ENCODE measurements around the gene ZNF117.
"Not testable (repeated sequence)": the region's sequence is repeated elsewhere in the genome, so short reads cannot be mapped to it uniquely, and the experiment has no call there.

The ZNF117 gene

DNA sequence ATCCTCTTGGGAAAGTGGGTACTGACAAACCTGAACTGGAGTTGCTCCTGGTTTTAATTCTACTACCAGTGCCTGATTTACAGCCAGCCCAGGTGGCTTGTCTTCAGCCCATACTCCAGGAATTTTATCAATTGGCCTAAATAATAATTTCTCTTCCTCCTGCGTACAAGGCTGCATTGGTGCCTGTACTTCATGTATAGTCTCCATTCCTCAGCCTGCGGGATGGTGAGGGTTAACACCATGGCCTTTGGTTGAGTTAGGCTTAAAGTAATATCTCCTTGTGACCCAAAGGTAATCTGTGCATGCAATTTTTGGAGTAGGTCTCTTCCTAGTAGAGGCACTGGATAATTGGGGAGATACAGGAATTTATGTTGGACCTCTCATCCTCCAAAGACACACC is 5.5 kb upstream of the ZNF117 start:
- DNase-seq, result no peak

DNA sequence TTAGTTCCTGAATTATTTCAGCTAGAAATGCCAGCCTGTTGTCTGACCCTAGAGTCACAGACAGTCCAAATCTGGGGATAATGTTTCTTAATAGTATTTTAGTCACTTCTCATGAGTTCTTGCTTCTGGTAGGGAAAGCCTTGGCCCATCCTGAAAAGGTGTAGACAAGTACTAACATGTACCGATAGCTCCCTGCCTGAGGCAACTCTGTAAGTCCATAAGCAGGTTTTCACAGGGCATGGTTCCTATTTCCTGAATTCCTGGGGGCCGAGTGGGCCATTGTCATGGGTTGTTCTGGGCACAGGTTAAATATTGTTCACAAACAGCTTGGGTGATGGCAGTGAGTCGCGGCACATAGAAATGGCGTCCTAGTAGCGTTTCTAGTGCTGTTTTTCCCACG is 3.1 kb upstream of the ZNF117 start:
- no peak for DNase-seq

DNA sequence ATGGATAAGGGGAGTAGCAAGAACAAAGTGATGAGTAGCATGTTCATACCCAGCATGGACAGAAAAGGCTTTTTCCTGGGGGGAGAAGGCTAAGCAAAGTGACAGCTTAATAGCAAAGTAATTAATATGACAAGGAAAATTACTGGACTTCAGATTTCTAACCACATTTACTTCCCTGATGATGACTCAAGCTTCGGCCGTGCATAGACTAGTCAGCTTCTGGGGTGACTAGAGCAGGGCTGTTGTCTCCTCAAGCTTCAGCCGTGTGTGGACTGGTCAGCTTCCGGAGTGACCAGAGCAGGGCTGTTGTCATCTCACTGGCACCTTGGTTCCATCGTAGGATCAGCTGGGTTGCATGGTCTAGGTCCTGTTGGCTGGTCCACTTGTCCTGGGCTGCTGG is 2.1 kb upstream of the ZNF117 start:
- no peak for DNase-seq

DNA sequence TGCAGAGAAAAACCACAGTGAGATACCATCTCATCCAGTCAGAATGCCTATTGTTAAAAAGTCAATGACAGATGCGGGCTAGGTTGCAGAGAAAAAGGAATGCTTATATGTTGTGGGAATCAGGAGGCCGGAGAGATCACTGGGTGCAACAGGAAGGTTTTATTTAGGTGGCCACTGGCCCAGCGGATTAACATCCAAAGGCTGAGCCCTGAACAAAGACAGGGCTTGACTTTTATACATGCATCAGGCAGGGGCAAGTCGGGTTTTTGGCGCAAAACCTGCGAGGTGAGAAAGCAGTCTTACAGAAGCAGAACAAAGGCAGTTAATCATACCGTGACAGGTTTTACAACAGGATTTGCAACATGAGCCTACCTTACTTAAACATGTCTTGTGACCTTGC is 620 bp downstream of the ZNF117 start:
- no peak for DNase-seq

DNA sequence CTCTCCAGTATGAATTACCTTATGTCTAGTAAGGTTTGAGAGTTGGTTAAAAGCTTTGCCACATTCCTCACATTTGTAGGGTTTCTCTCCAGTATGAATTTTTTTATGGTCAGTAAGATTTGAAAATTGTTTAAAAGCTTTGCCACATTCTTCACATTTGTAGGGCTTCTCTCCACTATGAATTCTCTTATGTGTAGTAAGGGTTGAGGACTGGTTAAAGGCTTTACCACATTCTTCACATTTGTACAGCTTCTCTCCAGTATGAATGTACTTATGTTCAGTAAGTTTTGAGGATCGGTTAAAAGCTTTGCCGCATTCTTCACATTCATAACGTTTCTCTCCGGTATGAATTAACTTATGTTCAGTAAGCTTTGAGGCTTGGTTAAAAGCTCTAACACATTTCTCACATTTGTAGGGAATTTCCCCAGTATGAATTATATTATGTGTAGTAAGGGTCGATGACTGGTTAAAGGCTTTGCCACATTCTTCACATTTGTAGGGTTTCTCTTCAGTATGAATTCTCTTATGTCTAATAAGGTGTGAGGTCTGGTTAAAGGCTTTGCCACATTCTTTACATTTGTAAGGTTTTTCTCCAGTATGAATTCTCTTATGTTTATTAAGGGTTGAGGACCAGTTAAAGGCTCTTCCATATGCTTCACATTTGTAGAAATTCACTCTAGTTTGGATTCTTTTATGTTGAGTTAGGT is 12.2 kb downstream of the ZNF117 start:
- DNase-seq, result no peak

DNA sequence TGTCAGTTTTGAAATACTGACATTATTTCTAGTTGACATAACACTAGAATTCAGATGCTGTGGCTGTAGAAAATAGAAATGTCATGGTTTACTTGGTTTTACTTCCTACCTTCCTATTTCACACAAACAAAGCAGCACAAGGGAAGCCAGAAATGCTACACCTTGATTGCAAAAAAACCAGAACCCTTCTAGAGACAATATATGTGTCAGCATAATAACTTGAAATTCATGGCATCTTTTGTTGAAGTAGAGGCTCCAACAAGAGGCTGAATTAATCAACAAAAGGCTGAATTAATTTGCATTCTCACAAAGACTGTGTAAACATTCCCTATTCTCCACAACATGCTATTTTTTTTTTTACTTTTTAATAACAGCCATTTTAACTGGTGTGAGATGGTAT is 25.2 kb downstream of the ZNF117 start:
- DNase-seq, result no peak

DNA sequence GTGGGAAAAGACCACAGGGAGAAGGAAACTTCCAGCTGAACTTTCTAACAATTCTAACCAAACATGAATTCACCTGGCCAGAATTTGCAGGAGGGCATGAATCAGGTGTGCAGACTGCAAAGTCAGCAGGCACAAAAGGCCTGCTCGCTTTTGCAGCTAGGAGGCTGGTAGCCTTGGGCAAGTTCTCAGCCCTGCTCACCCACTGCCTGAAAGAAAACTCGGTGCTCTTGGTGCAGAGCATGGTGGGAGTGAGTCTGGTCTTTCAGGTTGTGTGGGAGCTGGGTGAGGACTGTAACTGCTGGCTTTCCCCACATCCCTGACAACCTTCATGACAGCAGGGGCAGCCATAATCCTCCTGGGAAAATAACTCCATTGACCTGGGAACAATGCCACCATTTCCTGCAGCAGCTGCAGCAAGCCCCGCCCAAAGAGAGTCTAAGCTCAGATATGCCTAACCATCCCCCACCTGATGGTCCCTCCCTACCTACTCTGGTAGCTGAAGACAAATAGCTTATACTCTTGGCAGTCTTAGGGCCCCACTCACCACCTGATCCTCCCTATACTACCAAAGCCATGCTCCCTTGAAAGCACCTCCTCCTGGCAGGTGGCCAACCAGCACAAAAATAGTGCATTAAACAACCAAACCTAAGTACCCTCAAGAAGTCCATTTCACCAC is 31.6 kb downstream of the ZNF117 start:
- no peak for DNase-seq

DNA sequence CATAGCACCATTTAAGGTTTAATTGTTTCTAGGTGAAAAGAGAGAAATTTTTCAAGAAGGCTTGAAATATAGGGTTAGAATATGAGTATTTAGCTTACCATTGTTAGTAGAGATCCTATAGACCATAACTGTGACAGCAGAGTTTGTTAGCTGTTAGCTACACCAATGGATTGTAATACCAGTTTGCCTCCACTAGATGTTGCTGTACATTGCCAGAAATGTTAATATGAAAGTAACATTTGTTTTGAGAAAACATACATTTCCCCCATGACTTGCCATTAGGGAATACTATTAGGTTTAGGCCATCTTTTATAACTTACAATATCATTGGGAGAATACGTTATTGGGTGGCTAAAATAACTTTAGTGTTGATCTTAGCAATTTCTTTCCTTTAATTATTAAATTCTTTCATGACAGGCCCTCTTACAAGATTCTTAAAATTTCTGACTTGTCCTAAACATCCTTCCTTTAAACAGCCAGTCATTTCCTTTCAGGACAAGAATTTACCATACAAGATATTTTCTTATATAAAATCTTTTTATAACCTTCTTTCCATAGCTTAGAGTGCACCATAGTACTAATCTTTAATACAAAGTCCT is 39.5 kb downstream of the ZNF117 start:
- peak; percentile 41 for DNase-seq

DNA sequence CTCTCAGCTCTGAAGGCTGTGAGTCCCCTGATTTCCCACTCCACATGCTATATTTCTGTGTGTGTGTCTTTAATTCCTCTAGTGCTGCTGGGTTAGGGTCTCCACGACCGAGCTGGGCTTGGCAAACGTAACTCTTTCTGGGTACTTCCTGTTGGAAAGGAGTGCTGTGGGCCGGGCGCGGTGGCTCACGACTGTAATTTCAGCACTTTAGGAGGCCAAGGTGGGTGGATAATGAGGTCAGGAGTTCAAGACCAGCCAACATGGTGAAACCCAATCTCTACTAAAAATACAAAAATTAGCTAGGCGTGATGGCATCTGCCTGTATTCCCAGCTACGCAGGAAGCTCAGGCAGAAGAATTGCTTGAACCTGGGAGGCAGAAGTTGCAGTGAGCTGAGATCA is 40.2 kb downstream of the ZNF117 start:
- not testable (repeated sequence) for DNase-seq

DNA sequence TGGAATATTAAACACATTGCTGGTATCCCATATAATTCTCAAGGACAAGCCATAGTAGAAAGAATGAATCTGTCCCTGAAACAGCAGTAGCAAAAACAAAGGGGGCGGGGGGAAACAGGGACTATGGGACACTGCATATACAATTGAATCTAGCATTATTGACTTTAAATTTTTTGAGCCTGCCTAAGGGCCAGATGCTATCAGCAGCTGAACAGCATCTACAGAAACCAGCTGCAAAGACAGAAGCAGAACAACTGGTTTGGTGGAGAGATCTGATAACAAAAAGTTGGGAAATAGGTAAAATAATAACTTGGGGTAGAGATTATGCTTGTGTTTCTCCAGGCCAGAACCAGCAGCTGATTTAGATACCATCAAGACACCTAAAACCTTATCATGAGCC is 42.1 kb downstream of the ZNF117 start:
- DNase-seq, result not testable (repeated sequence)

DNA sequence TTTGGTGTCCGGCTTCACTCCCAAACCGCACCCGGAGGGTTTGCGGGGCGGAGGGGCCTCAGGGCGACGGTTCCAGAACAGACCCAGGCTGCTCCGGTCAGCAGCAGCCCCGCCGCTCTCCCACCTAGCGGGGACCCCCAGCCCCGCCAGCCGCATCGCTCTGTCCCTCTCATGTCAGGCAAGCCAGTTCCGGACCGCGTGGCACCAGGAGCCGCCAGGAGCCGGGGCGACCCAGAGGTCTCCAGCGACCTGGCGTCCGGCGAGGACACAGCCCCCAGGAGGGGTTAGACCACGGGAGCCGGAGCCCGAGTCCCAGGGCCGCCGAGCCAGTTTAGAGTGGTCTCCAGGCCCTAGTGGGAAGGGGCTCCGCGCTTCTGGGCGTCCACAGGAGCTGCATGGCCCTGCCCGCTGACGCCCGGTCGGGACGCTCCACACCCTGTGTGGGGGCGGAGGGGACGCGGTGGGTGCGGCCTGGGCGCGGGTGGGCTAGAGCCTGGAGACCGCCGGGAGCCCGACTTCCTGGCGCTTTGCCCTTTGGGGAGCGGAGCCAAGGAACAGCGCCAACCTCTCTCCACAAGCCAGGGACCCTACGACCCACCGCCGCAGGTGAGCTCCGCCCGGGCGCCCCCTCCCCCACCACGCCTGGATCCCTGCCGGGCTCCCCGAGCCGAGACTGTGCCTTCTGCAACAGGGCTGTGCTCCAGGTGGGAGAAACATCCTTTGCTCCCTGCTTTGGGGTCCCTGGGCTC is 43.4 kb downstream of the ZNF117 start:
- DNase-seq, result no peak

DNA sequence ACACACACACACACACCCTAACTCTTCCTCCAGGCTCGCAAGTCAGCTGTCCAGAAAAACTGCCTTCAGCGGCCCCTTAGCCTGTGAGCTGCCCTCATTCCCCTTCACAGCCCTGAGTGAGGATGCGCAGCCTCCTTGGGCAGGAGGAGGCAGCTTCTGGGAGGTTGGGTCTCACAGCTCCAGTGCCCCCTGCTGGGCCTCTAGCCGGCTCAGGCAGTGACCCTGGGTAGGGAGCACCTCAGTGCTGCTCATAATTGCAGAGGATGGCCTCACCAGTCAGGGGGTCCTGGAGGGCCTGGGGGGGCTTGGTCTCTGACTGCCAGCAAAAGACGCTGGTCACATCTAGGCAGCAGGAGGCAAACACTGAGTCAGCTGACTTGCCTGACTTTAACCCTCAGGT is 44.1 kb downstream of the ZNF117 start:
- no peak for DNase-seq

DNA sequence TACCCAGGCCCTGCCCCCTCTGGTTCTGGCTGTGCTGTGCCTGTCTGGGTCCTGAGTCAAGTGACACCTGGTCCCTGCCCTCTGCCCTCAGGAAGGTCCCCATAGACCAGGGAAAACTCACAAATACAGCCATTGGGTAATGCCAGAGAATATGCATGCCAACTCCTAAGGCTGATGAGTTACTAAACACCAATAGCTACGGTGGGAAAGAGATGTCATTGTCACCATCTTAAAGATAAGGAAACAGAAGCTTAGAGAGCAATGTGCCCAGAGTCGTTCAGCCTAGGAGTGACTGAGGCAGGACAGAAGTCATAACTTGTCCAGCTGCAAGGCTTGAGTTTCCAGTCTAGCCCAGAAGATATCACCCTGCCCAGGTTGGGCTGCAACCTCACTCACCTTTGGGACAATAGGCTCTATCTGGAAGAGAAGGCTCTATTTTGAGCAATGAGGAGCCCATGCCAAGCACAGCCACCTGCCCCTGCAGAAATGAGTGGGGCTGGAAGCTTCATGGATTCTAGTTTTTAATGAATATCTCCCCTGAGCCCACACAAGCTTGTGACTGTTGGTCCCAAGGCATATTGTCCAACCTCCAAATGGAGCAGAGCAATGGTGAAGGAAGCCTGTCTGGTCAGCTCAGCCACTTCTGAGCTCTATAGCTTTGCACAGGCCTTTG is 45.2 kb downstream of the ZNF117 start:
- no peak for DNase-seq

DNA sequence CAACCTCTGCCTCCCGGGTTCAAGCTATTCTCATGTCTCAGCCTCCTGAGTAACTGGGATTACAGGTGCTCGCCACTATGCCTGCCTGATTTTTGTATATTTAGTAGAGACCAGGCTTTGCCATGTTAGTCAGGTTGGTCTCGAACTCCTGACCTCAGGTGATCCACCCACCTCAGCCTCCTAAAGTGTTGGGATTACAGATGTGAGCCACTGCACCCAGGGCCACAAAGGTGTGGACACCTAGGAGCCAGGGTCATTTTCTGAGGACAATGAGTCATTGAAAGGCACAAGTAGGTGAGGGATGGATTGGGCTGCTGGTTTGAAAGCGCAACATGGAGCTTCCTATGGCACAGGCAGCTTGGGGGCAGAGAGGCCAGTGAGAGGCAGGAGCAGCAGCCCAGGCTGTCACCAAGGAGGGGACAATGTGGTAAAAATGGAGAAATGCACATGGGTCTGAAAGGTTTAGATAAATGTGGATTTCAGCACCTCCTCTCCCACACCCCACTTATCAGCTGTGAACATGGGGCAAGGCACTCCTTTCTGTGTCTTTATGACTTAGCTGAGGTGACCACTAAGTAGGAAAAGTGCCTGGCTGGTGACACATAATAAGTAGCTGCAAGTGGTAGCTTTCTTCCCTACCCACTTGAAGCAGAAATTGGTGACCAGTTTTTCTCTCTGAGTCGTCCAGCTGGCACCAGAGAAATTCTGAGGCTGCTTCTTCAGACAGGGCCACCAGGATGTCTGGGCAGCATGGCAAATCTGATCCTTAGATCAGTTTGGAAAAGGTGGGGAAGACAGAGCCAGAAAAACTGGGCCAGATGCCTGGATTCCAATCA is 46.0 kb downstream of the ZNF117 start:
- not testable (repeated sequence) for DNase-seq

DNA sequence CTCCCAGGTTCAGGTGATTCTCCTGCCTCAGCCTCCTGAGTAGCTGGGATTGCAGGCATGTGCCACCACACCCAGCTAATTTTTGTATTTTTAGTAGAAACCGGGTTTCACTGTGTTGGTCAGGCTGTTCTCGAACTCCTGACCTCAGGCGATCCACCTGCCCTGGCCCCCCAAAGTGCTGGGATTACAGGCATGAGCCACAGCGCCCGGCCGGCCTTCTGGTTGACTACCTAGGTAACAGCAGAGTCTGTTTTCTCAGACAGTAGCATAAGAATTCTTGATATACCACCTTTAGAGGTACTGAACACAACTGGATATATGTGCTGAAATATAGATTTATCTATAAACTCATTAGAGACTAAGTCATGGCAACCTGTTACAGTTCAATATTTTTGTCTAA is 50.8 kb downstream of the ZNF117 start:
- not testable (repeated sequence) for DNase-seq

DNA sequence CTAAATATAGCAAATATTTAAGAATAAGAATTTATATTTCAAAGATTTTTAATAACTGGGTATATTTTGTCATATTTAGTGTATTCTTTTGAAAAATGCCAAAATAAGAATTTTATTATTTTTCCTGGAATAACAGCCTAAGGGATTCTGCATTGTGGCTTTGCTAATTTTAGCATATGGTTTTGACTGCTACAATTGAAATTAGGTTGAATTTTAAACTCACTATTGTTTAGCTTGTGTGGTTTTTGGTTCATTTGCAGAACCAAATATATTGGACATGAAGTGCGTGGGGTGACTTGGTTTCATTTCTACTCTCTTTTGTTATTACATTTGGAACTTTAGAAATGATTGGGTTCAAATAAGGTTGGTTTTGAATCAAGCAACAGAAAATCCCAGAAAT is 52.3 kb downstream of the ZNF117 start:
- DNase-seq, result no peak

DNA sequence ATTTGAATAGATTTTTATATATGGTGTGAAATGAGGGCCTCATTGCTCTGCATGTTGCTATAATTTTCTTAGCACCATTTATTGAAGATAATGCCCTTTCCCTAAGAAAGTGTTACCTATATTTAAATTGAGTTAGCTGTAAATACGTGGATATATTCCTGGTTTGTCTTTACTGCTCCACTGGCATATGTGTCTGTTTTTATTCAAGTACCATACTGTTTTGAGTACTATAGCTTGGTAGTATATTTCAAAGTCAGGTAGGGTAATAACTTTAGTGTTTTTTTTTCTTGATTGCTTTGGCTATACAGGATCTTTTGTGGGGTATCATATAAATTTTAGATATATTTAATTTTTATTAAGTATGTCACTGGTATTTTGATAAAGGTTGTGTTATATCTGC is 56.4 kb downstream of the ZNF117 start:
- no peak for DNase-seq

DNA sequence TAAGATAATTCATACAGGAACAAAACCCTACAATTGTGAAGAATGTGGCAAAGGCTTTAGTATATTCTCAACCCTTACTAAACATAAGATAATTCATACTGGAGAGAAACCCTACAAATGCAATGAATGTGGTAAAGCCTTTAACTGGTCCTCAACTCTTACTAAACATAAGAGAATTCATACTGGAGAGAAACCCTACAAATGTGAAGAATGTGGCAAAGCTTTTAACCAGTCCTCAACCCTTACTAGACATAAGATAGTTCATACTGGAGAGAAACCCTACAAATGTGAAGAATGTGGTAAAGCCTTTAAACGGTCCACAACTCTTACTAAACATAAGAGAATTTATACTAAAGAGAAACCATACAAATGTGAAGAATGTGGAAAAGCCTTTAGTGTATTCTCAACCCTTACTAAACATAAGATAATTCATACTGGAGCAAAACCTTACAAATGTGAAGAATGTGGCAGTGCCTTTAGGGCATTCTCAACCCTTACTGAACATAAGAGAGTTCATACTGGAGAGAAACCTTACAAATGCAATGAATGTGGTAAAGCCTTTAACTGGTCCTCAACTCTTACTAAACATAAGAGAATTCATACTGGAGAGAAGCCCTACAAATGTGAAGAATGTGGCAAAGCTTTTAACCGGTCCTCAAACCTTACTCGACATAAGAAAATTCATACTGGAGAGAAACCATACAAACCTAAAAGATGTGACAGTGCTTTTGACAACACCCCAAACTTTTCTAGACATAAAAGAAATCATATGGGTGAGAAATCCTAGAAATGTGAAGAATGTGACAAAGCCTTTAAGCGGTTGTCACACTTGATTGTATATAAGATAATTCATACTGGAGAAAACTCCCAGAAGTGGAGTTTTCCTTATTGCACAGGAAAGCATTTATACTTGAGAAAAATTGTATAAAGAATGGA is 62.3 kb downstream of the ZNF117 start:
- DNase-seq, result not testable (repeated sequence)
